GM15510 (cell line): ENCODE measurements around the gene SV2C.

Experiments
- POLR2A ChIP-seq: IDR thresholded peaks from 3 replicates; pipeline ENCODE4 v1.6.1; 2011; ENCODE audit warnings: borderline replicate concordance; ENCODE audit not compliant: insufficient read length; ENCODE audit errors: extremely low read depth

The SV2C gene

GRCh38 chr5:76174101-76174500 lies 90.9 kb downstream of the SV2C start:
- TF ChIP-seq POLR2A = no peak

- TF ChIP-seq POLR2A = no peak
These were observed 92.0 kb downstream of the SV2C start for GRCh38 chr5:76175051-76175666.

- TF ChIP-seq POLR2A = no peak
These were observed 92.7 kb downstream of the SV2C start for GRCh38 chr5:76175821-76176403.

GRCh38 chr5:76177978-76178377 lies 94.8 kb downstream of the SV2C start:
- TF ChIP-seq POLR2A = no peak

- TF ChIP-seq POLR2A = no peak
These were observed 95.7 kb downstream of the SV2C start for GRCh38 chr5:76178913-76179312.

- TF ChIP-seq POLR2A = no peak
These were observed 97.9 kb downstream of the SV2C start for GRCh38 chr5:76180814-76181805.

GRCh38 chr5:76187386-76187785 lies 104.2 kb downstream of the SV2C start:
- no peak for TF ChIP-seq POLR2A

- TF ChIP-seq POLR2A = no peak
These were observed 107.2 kb downstream of the SV2C start for GRCh38 chr5:76190356-76190755.

GRCh38 chr5:76192837-76193236 lies 109.7 kb downstream of the SV2C start:
- TF ChIP-seq POLR2A = no peak

- no peak for TF ChIP-seq POLR2A
These were observed 110.5 kb downstream of the SV2C start for GRCh38 chr5:76193635-76194034.

- no peak for TF ChIP-seq POLR2A
These were observed 111.2 kb downstream of the SV2C start for GRCh38 chr5:76194340-76194739.

GRCh38 chr5:76196457-76196856 lies 113.3 kb downstream of the SV2C start:
- no peak for TF ChIP-seq POLR2A

GRCh38 chr5:76196886-76197489 lies 113.8 kb downstream of the SV2C start:
- TF ChIP-seq POLR2A = no peak

- TF ChIP-seq POLR2A = no peak
These were observed 114.5 kb downstream of the SV2C start for GRCh38 chr5:76197726-76198125.
